H1 (cell line): ENCODE results near the gene ALG1.

Experiments used
- BCL11A ChIP-seq, 2 experiments: IDR thresholded peaks; one replicate each; pipeline ENCODE4 v1.6.1; 2011; ENCODE audit warnings: low read depth in 2 of 2, low read length in 2 of 2, mild to moderate bottlenecking in 2 of 2
- CEBPB ChIP-seq: IDR thresholded peaks from 2 replicates; pipeline ENCODE4 v1.6.1; 2012; ENCODE audit warnings: low read depth, low read length
- CTCF ChIP-seq, 3 experiments: IDR thresholded peaks; 1 replicate in 2 of 3; 2 replicates in 1 of 3; pipeline versions ENCODE4 v1.5.1 to v1.6.1; 2011; ENCODE audit warnings: low read length in 3 of 3, mild to moderate bottlenecking in 3 of 3, inconsistent platforms in 2 of 3, low read depth in 1 of 3, moderate library complexity in 1 of 3; ENCODE audit not compliant: insufficient read depth in 1 of 3; ENCODE audit errors: control extremely low read depth in 1 of 3
- POLR2AphosphoS5 ChIP-seq: IDR thresholded peaks from 2 replicates; pipeline ENCODE4 v1.6.1; 2011; ENCODE audit warnings: low read depth, low read length
- POU5F1 ChIP-seq: IDR thresholded peaks from 2 replicates; pipeline ENCODE4 v1.6.1; 2011; ENCODE audit warnings: low read depth, mild to moderate bottlenecking, low read length, moderate library complexity
- SIRT6 ChIP-seq: IDR thresholded peaks from one replicate; pipeline ENCODE4 v1.7.1; 2012; ENCODE audit warnings: low read length, inconsistent platforms
- SUZ12 ChIP-seq: fragments of 200-600 bp; sonication (generic); IDR thresholded peaks from 2 replicates; pipeline ENCODE4 v1.6.1; 2012; ENCODE audit warnings: mild to moderate bottlenecking, inconsistent platforms, low read length, moderate library complexity, mixed read lengths
- ZNF274 ChIP-seq: IDR thresholded peaks from 2 replicates; pipeline ENCODE4 v1.7.0; 2012; ENCODE audit warnings: low read length, borderline replicate concordance; ENCODE audit errors: extremely low read depth
- TF ChIP-seq, protein P1 (sequence below): IDR thresholded peaks from 2 replicates; pipeline ENCODE4 v1.6.1; 2011; ENCODE audit warnings: low read depth, mild to moderate bottlenecking, low read length; ENCODE audit not compliant: insufficient read depth

GRCh38 chr16:5065813-5066212 lies 5.8 kb upstream of the ALG1 start, which contains the start of gene C16orf89:
- no peak for TF ChIP-seq CTCF (IDR thresholded peaks at IDR 0.05; ENCODE audit: control extremely low read depth in 1 of 3, insufficient read depth in 1 of 3, low read depth in 1 of 3, low read length in 3 of 3)
- no peak for TF ChIP-seq POU5F1
- TF ChIP-seq BCL11A (IDR thresholded peaks at IDR 0.05; ENCODE audit: low read depth in 2 of 2, low read length in 2 of 2) = no peak
- TF ChIP-seq, protein P1, sequence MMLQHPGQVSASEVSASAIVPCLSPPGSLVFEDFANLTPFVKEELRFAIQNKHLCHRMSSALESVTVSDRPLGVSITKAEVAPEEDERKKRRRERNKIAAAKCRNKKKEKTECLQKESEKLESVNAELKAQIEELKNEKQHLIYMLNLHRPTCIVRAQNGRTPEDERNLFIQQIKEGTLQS = no peak
- no peak for TF ChIP-seq CEBPB
- TF ChIP-seq ZNF274 = no peak
- no peak for TF ChIP-seq SIRT6
- TF ChIP-seq SUZ12 = no peak
- no peak for TF ChIP-seq POLR2AphosphoS5
